ENCODE measurements around the gene SCN4A. TPM values are rescaled to one million over a fixed set of nuclear protein-coding genes. Genes with fewer than 3 reads are reported as not detected.

SCN4A gene
- under 0.01 TPM in 1 of 2 replicates, not detected in the other for total RNA-seq

DNA sequence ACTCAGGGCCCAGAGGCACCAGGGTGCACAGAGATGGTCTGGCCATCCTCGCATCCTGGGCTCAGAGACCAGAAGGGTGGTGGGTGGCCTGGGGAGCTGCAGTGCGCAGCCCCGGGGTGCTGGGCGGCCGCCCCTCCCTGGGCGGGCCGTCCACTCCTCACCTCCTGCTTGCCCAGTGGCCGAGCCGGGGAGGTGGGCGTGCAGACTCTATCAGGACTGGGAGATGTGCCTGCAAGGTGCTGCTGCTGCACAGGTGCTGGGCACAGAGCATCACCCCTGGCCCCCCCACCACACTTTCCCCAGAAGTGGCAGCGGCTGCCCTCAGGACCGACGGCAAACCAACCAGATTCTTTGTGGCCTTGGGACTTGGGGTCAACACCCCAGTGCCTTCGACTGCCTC lies at the start of gene SCN4A:
TSS of gene SCN4A (minus strand) at position 123 of the 400 bp plus-strand sequence. CDS start at position 46, 77 bp downstream.

DNA sequence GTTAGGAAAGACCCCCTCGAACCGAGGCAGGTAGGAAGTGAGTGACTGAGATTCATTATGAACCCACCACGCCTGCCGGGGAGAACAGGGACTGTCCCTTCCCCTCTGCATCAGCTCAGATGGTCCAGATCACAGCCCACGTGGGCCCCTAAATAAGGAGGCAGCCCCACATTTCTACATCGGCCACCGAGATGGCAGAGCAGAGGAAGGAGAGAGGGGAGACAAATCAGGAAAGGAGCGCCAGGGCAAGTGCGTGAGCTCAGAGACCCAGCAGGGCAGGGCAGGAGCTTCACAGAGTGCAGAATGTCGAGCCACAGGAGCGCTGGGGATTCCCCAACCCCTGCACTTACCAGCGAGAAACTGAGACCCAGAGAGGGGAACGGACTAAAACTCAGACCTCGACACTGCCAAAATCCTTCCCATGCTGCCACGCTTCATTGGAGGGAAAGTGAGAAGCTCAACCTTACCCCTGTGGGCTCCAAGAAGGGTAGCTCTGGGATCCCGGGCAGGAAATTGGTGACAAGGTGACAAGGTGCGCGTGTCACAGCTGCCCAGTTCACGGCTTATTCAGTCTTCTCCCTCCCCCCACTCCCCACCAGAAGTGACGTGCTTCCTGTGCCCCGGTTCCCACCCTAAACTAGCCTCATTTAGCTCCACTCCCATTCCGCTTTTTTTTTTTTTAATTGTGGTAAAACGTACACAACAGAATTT lies 47.5 kb upstream of the SCN4A start, which contains the start of gene ICAM2:
TSS of gene ICAM2 (minus strand) at position 578 of the 711 bp plus-strand sequence. CDS start 13,942 bp downstream, outside the sequence.

DNA sequence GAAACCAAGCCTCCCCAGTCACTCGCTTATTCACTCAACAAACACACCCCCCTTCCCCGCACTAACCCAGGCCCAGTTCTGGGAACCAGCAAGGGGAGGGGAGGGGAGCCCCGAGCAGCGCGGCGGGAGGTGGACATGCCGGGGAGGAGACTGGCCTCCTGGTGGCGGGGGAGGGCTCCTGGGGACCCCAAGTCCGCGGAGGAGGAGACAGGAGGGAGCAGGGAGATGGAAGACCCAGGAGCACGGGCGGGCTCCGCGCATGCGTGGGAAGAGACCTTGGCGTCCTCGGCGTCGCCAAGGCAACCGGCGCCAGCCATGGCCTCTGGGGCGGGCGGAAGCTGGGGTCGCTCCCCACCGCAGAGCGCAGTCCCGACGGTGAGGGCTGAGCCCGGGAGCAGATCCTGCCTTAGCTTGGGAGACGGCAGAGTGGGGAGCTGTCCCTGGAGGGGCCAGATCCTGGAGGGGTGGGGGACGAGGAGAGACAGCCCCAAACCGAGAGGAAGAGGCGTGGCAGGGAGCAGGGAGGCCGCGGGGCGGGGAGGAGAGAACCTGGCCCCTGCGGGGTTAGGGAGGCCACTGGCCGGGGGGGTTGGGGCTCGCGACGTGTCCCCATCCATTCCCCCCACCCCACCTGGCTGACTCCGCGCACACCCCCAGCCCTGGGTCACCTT lies 25.5 kb upstream of the SCN4A start, which contains the start of gene PRR29:
TSS of gene PRR29 (plus strand) at position 302 of the 671 bp plus-strand sequence. CDS start at position 316, 14 bp downstream.

DNA sequence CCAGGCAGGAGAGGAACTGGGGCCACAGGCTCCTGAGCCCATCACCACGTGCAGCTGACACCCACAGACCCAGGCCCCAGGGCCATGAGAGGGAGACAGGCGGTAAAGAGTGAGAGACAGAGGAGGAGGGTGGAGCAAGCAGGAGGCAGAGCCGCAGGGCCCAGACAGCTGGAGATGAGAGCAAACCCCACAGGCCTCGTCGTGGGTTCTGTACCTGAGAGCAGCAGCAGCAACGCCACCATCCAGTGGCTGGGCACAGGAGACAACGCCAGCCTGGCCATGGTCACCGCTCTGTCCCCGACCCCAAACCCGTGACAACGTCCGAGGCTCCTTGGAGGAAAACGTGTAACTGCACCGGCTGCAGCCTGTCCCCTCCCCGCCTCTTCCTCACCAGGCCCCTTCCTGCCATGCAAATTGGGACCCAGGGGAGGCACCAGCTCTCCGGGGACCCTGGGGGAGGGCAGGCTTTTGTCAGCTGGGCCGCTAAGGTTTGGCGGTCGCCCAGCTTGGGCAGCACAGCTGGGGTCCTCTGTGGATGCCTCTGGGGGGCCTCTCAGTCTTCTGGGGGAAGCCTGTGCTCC lies 40.6 kb downstream of the SCN4A start, which contains the start of gene CD79B:
TSS of gene CD79B (minus strand) at position 351 of the 581 bp plus-strand sequence. CDS start at position 281, 70 bp downstream.

DNA sequence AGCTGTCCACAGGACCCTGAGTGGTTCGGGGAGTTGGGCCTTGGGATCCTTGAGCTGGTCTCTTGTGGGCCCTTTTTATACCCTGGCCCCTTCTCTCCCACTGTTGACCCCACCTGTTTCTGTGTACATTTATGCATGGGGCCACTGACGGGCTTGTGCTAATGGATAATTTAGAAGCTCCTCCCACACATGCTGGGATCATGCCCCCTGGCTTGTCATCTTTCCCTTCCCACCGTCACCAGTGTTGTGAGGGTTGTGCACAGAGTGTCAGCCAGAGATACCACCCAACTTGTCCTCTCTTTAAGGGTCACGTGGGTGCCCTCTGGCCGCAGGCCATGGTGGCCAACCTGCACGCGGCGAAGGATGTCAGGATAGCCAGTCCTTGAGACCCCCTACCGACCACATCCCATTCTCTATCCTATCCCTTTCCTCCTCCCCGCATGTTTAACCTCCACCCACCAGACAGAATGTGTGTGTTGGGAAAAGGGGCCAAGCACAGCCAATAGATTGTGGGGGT lies 53.9 kb downstream of the SCN4A start, which contains the start of gene GH1:
TSS of gene GH1 (minus strand) at position 51 of the 517 bp plus-strand sequence. CDS start 63 bp downstream, outside the sequence.

DNA sequence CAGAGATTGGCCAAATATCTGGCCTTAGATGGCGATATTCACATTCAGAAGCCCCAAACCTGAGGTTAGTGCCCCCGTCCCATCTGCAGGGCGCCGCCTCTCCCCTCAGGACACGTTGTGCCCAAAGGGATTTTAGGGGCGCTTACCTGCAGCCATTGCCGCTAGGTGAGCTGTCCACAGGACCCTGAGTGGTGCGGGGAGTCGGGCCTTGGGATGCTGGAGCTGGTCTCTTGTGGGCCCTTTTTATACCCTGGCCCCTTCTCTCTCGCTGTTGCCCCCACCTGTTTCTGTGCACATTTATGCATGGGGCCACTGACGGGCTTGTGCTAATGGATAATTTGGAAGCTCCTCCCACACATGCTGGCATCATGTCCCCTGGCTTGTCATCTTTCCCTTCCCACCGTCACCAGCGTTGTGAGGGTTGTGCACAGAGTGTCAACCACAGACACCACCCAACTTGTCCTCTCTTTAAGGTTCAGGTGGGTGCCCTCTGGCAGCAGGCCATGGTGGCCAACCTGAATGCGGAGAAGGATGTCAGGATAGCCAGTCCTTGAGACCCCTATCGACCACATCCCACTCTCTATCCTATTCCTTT lies 61.6 kb downstream of the SCN4A start, which contains the start of gene CSHL1:
TSS of gene CSHL1 (minus strand) at position 218 of the 595 bp plus-strand sequence. CDS start at position 156, 62 bp downstream.

DNA sequence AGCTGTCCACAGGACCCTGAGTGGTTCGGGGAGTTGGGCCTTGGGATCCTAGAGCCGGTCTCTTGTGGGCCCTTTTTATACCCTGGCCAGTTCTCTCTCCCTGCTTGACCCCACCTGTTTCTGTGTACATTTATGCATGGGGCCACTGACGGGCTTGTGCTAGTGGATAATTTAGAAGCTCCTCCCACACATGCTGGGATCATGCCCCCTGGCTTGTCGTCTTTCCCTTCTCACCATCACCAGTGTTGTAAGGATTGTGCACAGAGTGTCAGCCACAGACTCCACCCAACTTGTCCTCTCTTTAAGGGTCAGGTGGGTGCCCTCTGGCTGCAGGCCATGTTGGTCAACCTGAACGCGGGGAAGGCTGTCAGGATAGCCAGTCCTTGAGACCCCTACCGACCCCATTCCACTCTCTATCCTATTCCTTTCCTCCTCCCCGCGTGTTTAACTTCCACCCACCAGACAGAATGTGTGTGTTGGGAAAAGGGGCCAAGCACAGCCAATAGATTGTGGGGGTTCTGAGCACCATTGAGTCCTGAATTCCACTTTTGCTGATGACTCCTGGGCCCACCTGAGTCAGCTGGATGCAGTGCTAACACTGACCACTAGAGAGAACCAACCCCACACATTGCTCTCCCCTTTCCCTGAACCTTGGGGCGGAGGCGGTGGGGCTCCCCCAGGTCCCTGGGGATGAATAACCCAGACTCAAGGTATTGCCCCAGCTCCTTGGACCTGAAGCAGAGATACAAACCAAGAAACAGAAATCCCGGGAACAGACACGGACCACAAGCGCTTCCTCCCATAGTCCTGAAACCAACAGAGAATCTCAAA lies 76.0 kb downstream of the SCN4A start, which contains the start of gene CSH1:
TSS of gene CSH1 (minus strand) at position 51 of the 831 bp plus-strand sequence. CDS start 63 bp downstream, outside the sequence.

Other genes with a start within 250 kb of the SCN4A start
- 5.8 and 7.5 TPM in 2 replicates for gene STRADA, start 231.1 kb downstream of the SCN4A start, total RNA-seq
- gene CCDC47, start 199.3 kb downstream of the SCN4A start, total RNA-seq = 78.2 and 78.3 TPM in 2 replicates
- 41.3 and 44.3 TPM in 2 replicates for gene DDX42, start 198.7 kb downstream of the SCN4A start, total RNA-seq
- gene PSMC5, start 145.5 kb downstream of the SCN4A start, total RNA-seq = 14.3 and 27.7 TPM in 2 replicates
- 55.2 and 66.3 TPM in 2 replicates for gene FTSJ3, start 145.3 kb downstream of the SCN4A start, total RNA-seq
- gene SMARCD2, start 130.2 kb downstream of the SCN4A start, total RNA-seq = 121 and 165 TPM in 2 replicates
- gene CSH2, start 99.2 kb downstream of the SCN4A start, total RNA-seq = not detected in 2 replicates
- not detected in 2 replicates for gene GH2, start 91.0 kb downstream of the SCN4A start, total RNA-seq
- gene CSH1, start 76.3 kb downstream of the SCN4A start, total RNA-seq = not detected in 2 replicates
- gene CSHL1, start 61.7 kb downstream of the SCN4A start, total RNA-seq = not detected in 2 replicates
- not detected in 2 replicates for gene GH1, start 54.1 kb downstream of the SCN4A start, total RNA-seq
- gene CD79B, start 40.6 kb downstream of the SCN4A start, total RNA-seq = not detected in 2 replicates
- not detected in 2 replicates for gene PRR29, start 25.4 kb upstream of the SCN4A start, total RNA-seq
- 0.43 and 5.5 TPM in 2 replicates for gene ICAM2, start 47.7 kb upstream of the SCN4A start, total RNA-seq
- gene ERN1, start 157.2 kb upstream of the SCN4A start, total RNA-seq = 21.5 and 25.3 TPM in 2 replicates